Hindlimb muscle (tissue), 1 donor: ENCODE data around the gene GSDMA. TPM values are rescaled to one million over a fixed set of nuclear protein-coding genes. Genes with fewer than 3 reads are reported as not detected.
"Not testable (repeated sequence)": the region's sequence is repeated elsewhere in the genome, so short reads cannot be mapped to it uniquely, and the experiment has no call there.

ENCODE experiments used
- DNase-seq: peaks from one replicate; pipeline ENCODE4 v3.0.0-alpha.2; 2013
- polyA plus RNA-seq: library from polyadenylated mRNA; unstranded; fragments of 120-200 nt; gene quantifications from one replicate; pipeline ENCODE4 v1.2.1, GENCODE V29; 2013; ENCODE audit not compliant: insufficient read length

GSDMA gene
- polyA plus RNA-seq, 1 donor: 0.13 TPM

DNA sequence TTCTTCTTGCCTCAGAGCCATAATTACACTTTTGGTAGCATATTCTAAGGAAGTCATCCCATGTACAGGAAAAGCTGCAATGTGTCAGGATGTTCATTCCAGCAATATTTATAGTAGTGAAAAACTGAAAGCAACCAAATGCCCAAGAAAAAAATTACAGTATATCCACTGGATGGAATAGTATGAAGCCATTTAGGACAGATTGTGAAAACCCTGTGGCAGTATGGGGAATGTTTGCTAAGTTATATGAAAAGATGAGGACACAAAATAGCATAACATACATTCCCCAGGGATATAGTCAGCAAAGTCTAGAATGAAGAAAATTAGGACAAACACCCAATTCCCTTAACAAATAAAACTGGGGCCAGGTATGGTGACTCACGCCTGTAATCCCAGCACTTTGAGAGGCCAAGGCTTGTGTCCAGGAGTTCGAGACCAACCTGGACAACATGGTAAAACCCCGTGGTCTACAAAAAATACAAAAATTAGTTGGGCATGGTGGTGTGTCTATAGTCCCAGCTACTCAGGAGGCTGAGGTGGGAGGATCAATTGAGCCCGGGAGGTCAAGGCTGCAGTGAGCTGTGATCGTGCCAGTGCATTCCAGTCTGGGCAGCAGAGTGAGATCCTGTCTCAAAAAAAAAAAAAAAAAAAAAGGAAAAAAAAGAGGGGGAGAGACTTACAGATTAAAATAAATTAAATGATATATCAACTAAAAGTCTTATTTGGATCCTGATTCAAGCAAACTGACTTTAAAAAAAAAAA lies 33.0 kb upstream of the GSDMA start:
- no peak for DNase-seq

DNA sequence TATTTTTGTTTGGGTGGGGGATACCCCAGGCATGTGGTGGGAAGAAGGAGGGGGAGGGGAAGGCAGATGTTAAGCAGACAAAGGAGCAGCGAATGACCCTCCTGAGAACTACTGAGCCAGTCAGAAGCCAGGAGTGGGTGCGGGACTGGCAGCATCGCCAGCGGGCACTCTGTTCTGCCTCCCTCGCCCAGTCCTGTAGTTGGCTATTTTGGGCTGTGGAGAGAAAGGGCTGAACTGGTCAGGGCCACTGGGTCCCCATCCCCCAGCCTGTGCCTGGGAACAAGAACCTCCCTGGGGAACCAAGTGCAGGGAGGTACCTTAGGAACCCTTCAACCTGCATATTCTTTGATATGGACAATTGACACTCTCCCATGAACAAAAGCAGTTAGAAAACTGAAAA lies 28.9 kb upstream of the GSDMA start:
- DNase-seq: no peak

DNA sequence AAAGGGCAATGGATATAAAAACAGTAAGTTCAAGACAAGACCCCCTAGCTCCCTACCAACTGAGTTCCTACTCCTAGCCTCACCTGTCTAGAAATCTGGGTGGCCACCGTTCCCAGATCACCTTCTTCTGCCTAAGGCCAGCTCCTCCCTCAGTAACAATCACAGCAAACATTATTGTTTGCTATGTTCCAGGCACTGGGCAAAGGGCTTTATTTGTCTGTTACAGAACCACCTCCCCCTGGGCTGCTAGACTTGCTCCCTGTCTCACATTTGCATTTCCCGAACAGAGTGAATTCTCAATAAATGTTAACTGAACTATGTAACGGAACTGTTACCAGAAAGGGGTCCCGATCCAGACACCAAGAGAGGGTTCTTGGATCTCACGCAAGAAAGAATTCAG lies 28.5 kb upstream of the GSDMA start:
- no peak for DNase-seq

DNA sequence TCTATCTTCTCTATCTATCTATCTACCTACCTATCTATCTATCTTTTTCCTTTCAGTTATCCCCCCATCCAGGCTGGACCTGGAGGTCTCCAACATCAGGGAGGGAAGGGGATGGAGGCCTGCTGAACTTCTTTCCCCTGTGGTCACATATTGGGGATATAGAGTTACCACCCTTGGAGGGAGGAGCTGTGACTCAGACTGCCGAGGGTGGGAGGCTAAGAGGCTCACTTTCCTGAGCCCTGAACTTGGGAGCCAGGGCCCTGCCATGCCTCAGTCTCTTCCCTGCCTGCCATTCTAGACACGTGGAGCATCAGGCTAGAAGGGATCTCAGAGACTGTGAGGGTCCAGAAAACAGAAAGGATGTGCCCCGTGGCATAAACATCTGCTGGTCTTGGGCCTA lies 26.9 kb upstream of the GSDMA start:
- DNase-seq: no peak

DNA sequence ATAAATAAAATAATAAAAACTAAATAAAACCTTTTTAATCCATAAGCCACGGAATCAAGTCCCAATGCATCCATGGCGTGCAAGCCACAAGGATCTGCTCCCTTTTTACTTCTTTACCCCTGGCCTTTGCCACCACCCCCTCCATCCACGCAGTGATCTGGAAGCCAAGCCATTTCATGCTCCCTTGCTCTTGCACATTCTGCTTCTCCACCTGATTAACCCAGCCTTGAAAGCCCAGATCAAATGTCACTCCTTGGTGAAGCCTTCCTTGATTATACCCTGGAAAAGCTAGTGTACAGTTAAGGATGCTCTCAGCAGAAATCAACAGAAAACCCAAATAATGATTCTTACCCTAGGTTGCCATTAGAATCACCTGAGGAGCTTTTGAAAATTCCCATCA lies 25.4 kb upstream of the GSDMA start:
- DNase-seq: no peak

DNA sequence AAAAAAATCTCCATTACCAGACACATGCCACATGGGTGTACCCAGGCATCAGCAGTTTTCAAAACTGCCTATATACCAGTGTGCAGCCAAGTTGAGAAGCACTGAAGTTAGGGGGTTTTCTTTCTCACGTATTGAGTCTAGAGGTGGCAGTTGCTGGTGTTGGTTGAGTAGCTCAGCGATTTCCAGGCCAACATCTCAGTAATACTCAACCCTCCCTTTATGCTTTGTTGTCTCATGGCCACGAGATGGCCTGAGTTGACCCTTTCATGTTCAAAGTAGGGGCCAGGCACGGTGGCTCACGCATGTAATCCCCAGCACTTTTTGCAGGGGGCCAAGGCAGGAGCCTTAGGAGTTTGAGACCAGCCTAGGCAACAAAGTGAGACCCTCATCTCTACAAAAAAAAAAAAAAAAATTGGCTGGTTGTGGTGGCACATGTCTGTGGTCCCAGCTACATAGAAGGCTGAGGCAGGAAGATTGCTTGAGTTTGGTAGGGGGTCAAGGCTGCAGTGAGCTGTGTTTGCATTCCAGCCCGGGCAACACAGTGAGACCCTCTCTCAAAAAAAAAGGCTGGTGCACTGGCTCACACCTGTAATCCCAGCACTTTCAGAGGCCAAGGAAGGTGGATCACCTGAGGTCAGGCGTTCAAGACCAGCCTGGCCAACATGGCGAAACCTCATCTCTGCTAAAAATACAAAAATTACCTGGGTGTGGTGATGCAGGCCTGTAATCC lies 24.5 kb upstream of the GSDMA start:
- DNase-seq: no peak

DNA sequence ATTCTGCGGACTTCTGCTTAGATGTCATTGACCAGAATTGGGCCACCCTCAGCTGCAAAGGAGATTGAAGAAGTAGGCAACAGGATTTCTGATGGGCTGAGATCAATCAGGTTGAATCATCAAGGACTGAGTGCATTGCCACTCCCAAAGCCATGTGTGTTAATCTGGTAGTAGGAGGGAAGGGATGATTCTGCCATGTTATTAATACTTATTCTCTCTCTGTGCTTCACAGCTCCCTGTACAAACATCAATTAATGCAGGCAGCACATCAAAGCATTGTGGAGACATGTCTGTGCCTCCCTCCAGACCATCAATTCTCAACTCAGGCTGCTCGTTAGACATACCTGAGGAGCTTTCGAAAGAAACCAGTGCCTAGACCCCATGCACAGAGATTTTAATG lies 23.7 kb upstream of the GSDMA start:
- DNase-seq: no peak

DNA sequence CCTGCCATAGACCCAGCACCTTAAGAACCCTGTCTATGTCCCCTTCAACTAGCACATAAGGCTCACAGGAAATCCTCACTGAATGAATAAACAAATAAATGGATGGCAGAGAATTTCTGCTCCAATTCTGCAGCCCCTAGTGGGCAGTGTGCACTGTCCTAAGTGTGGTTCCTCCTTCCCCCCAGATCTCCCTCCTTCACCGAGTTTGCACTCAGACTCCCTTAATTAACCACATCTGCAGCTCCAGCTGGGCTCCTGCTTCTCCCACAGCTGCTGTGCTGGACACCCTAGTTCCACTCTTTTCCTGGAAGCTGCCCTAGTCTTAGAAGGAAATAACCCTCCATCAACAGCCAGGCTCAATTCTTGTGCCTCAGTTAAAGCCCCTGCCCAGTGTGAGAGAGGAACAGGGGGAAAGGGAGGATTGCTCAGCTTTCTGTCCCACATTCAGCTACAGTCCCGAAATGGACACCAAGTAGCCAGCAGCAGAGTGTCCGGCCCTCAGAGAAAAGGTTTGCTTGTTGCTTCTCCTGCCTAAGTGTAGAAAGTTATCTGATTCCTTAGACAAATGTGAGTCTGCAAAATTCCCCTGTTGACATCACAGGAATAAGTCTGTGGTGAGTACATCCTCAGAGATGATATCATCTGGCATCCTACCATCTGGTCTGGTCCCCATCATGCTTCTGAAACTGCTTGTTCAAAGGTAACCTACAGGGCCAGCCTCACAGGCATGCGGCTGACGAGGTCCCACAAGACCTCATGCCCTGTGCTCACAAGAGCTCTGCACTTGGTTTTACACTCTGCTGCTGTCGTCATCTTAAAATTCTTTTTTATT lies 23.0 kb upstream of the GSDMA start:
- peak; percentile 76 for DNase-seq

DNA sequence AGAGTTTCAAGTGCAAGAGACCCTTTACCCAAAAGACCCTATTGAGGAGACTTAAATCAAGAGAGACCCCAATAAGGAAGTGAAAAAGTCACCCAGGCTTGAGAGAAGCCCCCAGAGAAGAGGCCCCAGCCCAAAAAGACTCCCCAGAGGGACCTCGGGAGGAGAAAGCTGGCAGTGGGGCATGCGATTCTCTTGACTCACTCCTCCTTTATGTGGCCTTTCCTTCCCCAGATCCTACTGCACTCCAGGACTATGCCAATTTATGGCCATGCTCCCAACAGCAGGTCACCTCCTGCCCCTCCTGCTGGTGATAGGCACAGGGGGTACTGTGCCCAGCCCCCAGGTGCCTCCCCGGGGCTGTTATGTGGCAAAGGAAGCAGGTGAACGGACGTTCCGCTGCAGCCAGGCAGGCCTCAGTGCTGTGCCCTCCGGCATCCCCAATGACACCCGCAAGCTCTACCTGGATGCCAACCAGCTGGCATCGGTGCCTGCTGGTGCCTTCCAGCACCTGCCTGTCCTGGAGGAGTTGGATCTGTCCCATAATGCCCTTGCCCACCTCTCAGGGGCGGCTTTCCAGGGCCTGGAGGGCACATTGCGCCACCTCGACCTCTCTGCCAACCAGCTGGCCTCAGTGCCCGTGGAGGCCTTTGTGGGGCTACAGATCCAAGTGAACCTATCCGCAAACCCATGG lies 19.0 kb upstream of the GSDMA start:
- DNase-seq: no peak

DNA sequence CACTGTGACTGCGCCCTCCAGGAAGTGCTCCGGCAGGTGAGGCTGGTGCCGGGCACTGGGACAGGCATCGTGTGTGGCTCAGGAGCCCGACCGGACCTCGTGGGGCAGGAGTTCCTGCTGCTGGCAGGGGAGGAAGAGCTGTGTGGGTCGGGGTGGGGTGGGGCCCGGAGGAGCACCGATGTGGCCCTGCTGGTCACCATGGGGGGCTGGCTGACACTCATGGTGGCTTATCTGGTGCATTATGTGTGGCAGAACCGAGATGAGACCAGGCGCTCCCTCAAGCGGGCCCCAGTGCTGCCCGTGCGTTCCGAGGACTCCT lies 18.5 kb upstream of the GSDMA start:
- DNase-seq: no peak

DNA sequence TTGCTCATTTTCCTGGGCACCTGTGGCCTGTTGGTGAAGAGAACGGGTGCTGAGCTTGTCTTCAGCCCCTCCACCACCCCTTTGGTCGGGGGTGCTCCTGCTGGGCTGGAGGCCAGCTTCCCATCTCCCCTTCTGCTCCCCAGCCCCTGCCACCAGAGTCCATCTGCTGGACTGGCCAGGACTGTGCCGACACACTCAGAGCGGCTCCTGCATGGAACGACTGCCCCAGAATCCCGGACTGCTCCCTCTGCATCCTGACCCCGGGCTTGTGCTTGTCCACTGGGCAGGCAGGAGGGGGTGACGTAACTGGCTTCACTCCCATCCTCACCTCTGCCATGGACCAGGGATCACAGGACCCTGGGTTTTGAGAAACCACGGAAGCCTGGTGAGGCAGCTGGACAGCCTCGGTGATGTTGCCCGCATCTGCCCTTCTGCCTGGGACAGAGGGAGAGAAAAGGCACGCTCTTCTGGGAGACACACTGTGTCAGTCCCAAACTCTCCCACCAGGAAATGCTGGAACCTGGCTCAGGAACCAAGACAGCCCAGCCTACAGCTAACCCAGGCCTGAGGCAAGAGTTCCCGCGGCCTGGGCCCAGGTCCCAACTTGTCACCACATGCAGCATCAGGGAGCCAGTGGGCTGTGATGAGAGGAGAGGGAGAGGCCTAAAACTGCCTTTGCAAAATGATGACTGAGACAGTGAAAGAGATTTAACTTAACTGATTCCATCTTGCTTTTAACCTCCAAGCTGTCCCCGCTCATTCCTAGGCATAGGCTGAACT lies 16.1 kb upstream of the GSDMA start:
- DNase-seq: no peak

DNA sequence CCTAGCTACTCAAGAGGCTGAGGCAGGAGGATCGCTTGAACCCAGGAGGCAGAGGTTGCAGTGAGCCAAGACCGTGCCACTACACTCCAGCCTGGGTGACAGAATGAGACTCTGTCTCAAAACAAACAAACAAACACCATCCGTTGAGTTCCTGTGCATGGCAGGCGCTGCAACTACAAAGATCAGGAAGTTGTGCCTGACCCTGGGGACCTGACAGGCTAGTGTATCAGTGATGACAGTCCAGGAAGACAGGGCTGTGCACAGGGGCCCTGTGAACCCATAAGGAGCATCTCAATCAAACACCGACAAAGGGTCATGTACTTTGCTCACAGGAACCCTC lies 14.3 kb upstream of the GSDMA start:
- not testable (repeated sequence) for DNase-seq

DNA sequence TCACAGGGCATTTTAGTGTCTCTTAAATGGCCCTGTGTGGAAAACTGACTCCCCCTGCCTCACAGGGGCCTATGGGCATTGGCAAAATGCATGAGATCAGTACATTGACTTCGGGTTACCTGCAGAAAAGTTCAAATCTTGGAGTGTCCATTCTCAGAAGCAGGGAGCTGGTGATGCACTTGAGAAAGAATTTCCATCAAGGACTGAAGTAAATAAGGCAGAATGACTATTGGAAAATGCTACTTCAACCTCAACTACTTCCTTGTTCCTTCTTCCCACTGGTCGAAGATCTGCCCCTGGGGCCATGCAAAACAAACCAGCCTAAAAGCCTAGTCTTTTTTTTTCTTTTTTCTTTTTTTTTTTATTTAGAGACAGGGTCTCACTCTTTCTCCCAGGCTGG lies 13.8 kb upstream of the GSDMA start:
- no peak for DNase-seq

DNA sequence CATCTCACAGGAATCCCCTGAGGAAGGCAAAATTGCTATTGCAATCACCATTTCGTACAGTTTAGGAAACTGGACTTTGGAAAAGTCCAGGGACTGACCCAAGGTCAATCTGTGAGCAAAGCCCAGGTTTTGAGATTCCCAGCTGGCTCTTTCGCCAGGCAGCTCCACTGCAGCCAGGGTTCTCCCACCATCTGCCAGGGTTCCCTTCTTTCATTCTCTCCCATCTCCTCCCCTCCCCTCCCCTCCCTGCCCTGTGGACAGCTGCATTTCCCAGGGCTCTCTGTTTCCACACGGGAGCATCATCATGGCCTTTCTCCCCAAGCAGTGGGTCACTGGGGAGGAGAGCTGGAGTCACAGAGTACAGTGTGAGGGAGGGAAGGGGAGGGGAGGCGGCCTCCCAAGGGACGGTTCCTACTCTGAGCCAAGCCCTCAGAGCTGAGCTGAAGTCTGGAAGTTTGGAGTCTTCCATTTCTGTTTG lies 11.9 kb upstream of the GSDMA start:
- DNase-seq: no peak

DNA sequence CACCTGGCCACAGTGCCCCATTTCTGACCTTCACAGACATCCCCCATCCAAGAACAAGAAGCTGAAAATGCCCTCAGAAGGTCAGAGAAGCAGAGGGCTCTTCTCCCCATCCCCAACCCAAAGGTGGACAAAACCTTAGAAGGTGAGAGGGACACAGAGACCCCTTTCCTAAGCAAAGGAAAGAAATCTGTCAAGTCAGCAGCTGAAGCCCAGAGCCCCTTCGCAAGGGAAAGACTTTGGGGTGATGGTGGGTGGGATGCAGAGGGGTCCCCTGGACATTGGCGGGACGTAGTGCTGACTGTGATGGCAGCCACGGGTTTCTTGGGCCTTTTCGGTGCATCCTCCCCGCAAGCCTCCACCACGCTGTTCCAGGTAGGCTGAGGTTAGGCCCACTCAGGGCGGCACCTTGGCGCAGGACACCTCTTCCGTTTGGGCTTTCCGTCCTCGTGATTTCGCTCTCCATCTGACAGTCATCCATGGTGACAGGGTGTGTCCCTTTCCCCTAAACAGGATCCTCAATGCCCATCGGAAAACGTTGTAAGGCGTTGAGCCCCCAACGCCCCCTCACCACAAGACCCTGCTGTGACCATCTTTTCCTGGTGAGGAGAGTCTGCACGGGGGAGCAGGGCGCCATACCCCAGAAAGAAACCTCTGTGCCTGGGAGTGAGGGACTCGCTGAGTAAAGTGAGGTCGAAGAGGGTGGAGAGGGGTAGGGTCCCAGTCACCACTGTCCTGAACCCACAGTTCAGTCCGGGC lies 10.7 kb upstream of the GSDMA start:
- peak; percentile 26 for DNase-seq

DNA sequence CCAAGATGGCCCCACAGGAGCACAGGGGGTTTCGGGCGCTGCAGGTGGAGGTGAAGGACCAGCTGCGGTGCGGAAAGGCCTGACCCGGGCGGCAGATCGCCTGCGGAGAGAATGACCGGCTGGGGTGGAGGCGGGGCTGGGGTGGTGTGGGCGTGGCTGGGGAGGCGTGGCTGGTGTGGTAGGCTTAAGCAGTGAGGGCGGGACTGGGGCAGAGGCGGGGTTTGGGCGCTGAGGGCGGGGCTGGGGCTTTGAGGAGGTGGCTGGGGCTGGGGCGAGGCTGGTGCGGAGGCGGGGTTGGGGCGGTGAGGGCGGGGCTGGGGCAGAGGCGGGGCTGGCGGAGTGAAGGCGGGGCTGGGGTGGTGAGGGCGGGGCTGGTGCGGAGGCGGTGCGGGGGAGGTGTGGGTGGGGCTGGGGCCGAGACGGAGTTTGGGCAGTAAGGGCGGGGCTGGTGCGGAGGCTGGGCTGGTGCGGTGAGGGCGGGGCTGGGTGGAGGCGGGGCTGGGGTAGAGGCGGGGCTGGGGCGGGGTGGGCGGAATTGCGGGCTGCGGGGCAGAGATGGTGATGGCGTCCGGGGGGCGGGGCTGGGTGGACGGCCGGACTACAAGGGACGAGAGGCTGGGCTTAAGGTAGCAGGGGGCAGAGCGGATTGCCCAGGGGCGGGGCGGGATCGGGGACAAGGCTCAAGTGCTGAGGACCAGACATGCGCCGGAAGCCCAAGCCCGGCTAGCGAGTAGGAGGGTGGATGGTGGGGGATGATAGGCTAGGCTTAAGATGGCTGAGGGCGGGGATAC lies 9.9 kb upstream of the GSDMA start:
- DNase-seq: peak; percentile 91

DNA sequence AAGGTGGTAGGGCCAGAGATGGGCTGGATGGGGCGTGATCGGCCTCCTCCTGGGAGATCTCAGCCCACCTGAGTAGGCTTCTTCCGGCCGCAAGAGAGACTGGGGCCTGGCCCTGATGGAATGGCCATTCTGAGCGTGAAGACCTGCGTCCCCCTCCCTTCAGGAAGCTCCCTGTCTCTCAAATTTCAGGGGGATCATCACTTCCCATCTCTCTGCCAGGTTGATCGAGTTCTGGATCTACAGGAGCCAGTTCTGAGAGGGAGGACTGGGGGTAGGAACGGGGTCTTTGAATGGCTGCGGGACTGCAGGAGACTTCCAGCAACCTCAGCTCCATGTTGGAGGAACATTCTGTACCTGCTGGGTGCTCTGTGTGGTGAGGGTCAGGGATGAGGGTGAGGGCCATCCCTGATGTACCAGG lies 9.3 kb upstream of the GSDMA start:
- DNase-seq: no peak

DNA sequence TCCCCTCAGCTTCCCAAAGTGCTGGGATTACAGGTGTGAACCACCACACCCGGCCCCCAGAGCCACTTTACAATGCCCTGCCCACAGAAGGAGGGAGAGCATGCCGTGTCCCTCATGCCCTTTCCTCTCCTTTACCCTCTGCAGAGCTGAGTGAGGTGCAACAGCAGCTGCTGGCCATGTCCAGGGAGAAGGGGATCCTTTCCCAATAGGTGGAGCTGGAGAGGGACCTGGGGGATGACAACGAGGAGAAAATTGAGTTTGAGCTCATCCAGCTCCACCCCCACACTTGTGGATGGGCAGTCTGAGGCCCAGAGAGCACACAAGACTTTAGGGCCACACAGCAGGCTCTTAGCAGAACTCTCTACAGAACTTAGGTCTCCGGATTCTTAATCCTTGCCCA lies 7.9 kb upstream of the GSDMA start:
- no peak for DNase-seq

DNA sequence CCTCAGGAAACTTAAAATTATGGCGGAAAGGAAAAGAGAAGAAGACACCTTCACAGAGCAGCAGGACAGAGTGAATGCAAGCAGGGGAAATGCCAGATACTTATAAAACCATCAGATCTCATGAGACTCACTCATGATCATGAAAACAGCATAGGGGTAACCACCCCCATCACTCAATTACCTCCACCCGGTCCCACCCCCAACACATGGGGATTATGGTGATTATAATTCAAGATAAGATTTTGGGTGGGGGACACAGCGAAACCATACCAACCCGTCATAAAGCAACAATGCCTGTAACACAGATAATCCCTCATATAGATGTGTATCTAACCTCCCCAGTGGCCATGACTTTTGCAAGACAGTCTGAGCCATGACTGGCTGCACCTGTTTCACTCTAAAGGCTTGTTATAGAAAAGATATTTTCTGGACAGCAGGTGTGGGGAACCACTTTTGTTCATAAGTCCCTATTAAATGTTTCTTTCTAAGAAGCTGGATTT lies 7.0 kb upstream of the GSDMA start:
- DNase-seq: no peak

DNA sequence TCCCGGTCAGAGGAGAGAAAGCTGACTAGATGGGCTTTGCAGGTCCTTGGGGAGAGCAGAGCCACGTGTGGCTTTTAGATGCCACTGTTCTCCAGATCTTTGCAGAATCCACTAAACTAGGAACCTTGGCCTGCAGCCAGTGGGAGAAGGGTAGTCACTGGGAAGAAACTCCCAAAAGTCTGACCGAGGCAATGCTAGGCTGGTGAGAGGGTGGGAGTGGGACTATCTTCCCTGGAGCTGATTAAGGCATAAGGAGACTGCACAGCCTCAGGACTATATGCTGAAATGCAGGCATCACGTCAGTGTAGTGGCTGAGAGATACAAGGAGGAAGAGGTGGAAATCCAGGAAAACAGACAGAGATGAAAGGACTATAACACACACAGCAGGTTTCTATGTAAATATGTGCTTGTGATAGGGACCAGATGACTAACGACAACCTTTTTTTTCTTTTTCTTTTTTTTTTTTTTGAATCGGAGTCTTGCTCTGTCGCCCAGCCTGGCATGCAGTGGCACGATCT lies 2.2 kb upstream of the GSDMA start:
- no peak for DNase-seq
